SIG-M5 treated with dmso at 0.1 percent for 504 hours (cell line): ENCODE data around the gene NFE2L3.

ENCODE experiments used
- DNase-seq: peaks from one replicate; lab custom pipeline; 2025; ENCODE audit not compliant: unreplicated experiment; lab: John Stamatoyannopoulos, UW

The NFE2L3 gene

GRCh38 chr7:26198781-26199169, 46.8 kb downstream of the NFE2L3 start:
- DNase-seq, result no peak

- DNase-seq, result peak; percentile 65
Observed at GRCh38 chr7:26199301-26200037, 47.5 kb downstream of the NFE2L3 start.

GRCh38 chr7:26200038-26200443, 48.0 kb downstream of the NFE2L3 start:
- peak; percentile 71 for DNase-seq

- peak; percentile 98 for DNase-seq
Observed at GRCh38 chr7:26200444-26201246, 48.6 kb downstream of the NFE2L3 start, which contains the start of gene HNRNPA2B1. TSS of gene HNRNPA2B1 (minus strand) at chr7:26200746. CDS start at chr7:26200577, 169 bp downstream.

GRCh38 chr7:26201247-26202018, 49.4 kb downstream of the NFE2L3 start, which contains the start of gene CBX3:
TSS of gene CBX3 (plus strand) at chr7:26201745. CDS start at chr7:26202999, 1,254 bp downstream.
- DNase-seq, result peak; percentile 93

- DNase-seq, result peak; percentile 74
Observed at GRCh38 chr7:26202019-26202990, 50.3 kb downstream of the NFE2L3 start.

- no peak for DNase-seq
Observed at GRCh38 chr7:26203016-26203415, 51.0 kb downstream of the NFE2L3 start.

GRCh38 chr7:26208040-26208439, 56.0 kb downstream of the NFE2L3 start:
- DNase-seq, result no peak

- DNase-seq, result no peak
Observed at GRCh38 chr7:26212921-26213718, 61.1 kb downstream of the NFE2L3 start.

GRCh38 chr7:26213807-26214515, 62.0 kb downstream of the NFE2L3 start:
- peak; percentile 52 for DNase-seq

GRCh38 chr7:26216049-26216448, 64.1 kb downstream of the NFE2L3 start:
- no peak for DNase-seq

- DNase-seq, result no peak
Observed at GRCh38 chr7:26224359-26224758, 72.4 kb downstream of the NFE2L3 start.

GRCh38 chr7:26227987-26228386, 76.0 kb downstream of the NFE2L3 start:
- no peak for DNase-seq

- DNase-seq, result peak; percentile 10
Observed at GRCh38 chr7:26233902-26234511, 82.0 kb downstream of the NFE2L3 start.
